Stimulated activated CD4-positive, alpha-beta T cell treated with anti-CD3 and anti-CD28 coated beads, Interleukin-2, amount 100 ng/mL, for 4 hours (primary cell): ENCODE measurements around the gene AMHR2.
"Not testable (repeated sequence)": the region's sequence is repeated elsewhere in the genome, so short reads cannot be mapped to it uniquely, and the experiment has no call there.

Source experiments
- DNase-seq: peaks from one replicate; pipeline ENCODE4 v3.0.0-alpha.2; 2020; ENCODE audit warnings: low read depth

Gene AMHR2

DNA sequence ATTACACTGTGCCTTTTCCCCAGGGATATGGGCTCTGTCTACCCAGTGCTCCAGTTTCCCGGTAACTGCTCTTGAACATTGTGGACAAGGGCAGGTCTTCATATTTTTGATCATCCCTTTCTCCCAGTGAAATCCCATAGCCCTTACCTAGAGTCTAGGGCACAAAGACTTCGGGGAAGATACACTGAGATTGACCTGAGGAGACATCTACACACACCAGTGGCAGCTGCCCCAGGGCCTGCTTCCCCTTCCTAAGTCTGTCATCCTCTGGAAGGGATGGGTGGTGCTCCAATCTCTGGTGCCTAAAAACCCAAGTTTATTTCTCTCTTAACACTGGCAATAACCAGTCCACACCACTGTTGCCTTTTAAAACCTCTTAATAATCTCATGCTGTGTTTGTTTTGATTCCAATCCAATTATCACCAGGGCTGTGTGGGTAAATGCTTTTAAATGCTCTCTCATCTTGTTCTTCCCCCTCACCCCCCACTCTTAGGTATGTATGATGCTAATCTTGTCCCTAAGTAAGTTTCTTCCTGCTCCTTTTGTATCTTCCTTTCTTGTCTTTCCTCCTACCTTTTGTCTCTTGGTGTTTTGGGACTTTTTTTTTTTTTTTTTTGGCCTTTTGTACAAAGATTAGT is 7.8 kb upstream of the AMHR2 start:
- not testable (repeated sequence) for DNase-seq

DNA sequence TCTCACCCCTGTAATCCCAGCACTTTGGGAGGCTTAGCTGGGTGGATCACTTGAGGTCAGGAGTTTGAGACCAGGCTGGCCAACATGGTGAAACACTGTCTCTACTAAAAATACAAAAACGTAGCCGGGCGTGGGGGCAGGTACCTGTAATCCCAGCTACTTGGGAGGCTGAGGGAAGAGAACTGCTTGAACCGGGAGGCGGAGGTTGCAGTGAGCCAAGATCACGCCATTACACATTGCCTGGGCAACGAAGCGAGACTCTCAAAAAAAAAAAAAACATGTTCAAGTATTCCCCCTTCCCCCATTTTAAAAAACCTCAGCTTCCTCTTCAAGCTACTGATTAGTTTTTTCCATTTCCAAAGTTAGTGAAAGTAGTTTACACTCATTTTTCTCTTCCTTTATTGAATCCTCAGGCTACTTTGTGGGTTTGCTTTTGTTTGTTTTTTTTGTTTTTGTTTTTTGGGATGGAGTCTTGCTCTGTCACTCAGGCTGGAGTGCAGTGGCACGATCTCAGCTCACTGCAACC is 6.3 kb upstream of the AMHR2 start:
- DNase-seq, result not testable (repeated sequence)

DNA sequence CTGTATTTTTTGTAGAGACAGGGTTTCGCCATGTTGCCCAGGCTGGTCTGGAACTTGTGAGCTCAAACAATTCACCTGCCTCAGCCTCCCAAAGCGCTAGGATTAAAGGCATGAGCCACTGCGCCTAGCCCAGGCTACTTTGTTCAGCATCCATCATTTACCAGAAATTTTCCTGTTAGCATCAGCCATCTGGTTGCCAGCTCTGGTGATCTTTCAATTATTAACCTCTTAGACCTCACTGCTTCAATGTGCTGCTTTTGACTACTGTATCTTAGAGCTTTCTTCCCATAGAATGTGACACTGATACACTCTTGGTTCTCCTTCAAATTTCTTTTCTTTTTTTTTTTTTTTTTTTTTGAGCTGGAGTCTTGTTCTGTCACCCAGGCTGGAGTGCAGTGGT is 5.4 kb upstream of the AMHR2 start:
- DNase-seq, result no peak

GRCh38 chr12:53419756-53420155 is 3.9 kb upstream of the AMHR2 start:
- DNase-seq, result no peak

DNA sequence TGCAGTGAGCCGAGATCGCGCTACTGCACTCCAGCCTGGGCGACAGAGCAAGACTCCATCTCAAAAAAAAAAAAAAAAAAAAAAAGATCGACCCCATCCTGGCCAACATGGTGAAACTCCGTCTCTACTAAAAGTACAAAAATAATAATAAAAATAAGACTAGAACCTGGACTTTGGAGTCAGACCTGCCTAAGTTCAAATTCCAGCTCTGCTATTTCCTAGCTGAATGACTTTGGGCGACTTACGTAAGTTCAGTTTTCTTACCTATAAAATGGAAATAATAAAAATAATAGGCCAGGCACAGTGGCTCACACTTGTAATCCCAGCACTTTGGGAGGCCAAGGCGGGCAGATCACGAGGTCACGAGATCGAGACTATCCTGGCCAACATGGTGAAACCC is 1.4 kb upstream of the AMHR2 start:
- DNase-seq, result not testable (repeated sequence)

- no peak for DNase-seq
Measured at GRCh38 chr12:53424626-53425514, 1.2 kb downstream of the AMHR2 start.

DNA sequence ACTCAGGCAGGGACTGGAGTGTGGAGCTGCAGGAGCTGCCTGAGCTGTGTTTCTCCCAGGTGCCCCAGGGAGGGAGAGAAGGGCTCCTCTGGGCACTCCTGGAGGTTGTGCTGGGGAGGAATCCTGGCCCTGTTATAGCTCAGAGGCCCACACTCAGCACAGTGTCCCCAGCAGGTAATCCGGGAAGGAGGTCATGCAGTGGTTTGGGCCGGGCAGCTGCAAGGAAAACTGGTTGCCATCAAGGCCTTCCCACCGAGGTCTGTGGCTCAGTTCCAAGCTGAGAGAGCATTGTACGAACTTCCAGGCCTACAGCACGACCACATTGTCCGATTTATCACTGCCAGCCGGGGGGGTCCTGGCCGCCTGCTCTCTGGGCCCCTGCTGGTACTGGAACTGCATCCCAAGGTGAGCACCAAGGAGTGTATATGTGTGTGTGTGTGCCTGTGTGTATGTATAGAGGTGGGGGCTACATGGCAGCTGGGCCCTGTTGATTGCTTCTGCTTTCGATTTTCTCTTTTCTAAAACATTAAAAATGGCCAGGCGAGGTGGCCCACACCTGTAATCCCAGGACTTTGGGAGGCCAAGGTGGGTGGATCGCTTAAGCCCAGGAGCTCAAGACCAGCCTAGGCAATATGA is 2.0 kb downstream of the AMHR2 start:
- DNase-seq, result no peak

DNA sequence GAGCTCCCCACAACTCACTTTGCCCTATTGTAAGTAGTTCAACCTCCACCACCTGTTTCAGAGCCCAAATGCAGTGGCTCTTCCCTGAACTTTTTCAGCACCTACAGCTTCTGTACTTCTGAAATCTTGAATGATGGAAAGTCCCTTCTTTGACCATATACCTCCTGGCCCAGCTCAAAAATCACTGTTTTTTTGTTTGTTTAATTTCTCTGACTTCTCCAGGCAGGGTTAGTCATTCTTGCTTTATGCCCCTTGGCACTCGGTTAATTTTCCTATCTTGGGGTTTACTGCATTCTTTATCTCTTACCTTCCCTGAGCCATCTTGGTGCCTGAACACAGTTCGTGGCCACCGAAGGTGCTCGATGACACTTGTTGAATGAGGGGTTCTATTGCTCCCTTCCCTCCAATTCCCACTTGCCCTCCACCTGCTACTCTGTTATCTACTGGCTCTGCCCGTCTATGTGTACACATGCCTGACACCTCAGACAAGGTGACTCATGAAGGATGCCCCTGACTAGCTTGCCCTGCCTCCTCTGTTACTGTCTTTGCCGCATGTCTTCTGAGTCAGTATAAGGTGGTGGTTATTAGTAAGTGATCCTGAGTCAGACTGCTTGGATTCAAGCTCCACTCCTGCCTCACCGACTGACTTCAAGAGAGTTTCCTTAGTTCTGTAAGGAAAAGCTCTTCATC is 4.4 kb downstream of the AMHR2 start:
- DNase-seq, result no peak

DNA sequence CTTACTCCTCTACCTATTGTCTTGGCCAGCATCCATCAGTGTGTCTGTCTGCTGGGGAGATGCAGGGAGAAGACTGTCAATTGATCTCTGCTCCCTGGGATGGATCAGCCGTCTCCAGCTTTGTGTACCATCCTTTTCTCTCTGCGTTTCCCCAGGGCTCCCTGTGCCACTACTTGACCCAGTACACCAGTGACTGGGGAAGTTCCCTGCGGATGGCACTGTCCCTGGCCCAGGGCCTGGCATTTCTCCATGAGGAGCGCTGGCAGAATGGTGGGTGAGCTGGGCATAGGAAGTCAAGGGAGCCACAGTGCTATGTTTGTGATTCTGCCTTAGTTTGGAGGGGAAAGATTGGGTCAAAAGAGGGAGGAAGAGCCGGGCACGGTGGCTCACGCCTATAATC is 5.1 kb downstream of the AMHR2 start:
- DNase-seq, result no peak

DNA sequence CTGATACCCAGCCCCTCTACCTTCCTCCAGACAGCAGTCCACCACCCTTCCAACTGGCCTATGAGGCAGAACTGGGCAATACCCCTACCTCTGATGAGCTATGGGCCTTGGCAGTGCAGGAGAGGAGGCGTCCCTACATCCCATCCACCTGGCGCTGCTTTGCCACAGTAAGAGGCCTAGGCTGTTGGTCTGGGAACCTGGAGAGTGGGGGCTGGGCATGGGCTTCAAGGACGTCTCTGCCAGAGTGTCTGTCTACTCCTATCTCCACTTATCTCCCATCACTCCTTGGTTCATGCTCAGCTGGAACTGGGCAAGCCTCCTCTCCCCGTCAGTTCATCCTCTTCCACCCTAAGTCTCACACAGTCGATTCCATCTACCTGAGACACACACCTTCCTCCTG is 6.5 kb downstream of the AMHR2 start:
- no peak for DNase-seq

DNA sequence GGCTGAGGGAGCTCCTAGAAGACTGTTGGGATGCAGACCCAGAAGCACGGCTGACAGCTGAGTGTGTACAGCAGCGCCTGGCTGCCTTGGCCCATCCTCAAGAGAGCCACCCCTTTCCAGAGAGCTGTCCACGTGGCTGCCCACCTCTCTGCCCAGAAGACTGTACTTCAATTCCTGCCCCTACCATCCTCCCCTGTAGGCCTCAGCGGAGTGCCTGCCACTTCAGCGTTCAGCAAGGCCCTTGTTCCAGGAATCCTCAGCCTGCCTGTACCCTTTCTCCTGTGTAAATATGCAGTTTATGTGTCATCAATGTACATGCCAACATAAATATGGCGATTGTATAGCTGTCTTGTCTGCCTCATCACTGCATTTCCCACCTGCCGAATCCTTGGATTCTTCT is 7.5 kb downstream of the AMHR2 start:
- DNase-seq, result no peak

- not testable (repeated sequence) for DNase-seq
Measured at GRCh38 chr12:53435326-53435725, 11.7 kb downstream of the AMHR2 start.

GRCh38 chr12:53439582-53439981 is 15.9 kb downstream of the AMHR2 start:
- DNase-seq, result not testable (repeated sequence)

- DNase-seq, result peak; percentile 99
Measured at GRCh38 chr12:53441040-53441833, 17.6 kb downstream of the AMHR2 start, which contains the start of gene PRR13. PRR13 (plus strand) TSS chr12:53441734; CDS start chr12:53442715, 981 bp downstream.

DNA sequence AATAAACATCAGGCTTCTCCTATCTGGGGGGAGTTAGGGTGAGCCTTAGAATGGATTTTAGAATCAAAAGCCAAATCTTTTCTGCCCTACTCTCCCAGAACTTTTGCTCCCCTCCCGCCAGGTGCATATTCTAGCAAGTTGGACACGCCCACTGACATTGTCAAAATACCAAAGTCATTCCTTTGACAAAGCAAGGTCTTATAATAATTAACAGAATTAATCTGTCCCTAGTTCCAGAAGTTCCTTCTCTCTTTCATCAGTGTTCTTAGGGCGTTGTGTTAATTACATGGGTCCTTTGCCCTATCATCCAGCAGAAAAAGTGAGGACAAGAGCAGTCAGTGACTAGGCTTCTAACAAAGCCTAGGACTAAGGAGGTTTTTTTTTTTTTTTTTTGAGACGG is 20.3 kb downstream of the AMHR2 start:
- DNase-seq, result no peak

- DNase-seq, result not testable (repeated sequence)
Measured at GRCh38 chr12:53444593-53445325, 21.1 kb downstream of the AMHR2 start.

GRCh38 chr12:53450936-53451335 is 27.3 kb downstream of the AMHR2 start:
- DNase-seq, result no peak

GRCh38 chr12:53451661-53452158 is 28.1 kb downstream of the AMHR2 start, which contains the start of gene PCBP2:
PCBP2 (plus strand) TSS chr12:53452102; CDS start chr12:53454801, 2,699 bp downstream.
- DNase-seq, result peak; percentile 96

- DNase-seq, result no peak
Measured at GRCh38 chr12:53452159-53453077, 28.8 kb downstream of the AMHR2 start.
